Mesenteric fat pad (tissue), 1 donor: ENCODE measurements around the gene RPTOR. TPM values are rescaled to one million over a fixed set of nuclear protein-coding genes. Genes with fewer than 3 reads are reported as not detected.
"Not testable (repeated sequence)": the region's sequence is repeated elsewhere in the genome, so short reads cannot be mapped to it uniquely, and the experiment has no call there.

ENCODE experiments used
- DNase-seq: peaks from one replicate; pipeline ENCODE4 v3.0.0-alpha.2; 2020; ENCODE audit warnings: low spot score
- total RNA-seq: library from RNA; stranded (reverse); fragmentation: NEBNext Ultra II Directional; extraction: Animal tissue kit (Norgen Biotek cat#: 25700); gene quantifications from one replicate; pipeline ENCODE4 v1.2.1, GENCODE V29; 2021
- donor health status: DM: yes; HTN: yes; CAD: no.

Gene RPTOR
- total RNA-seq, 1 donor from 2014 or later = 31.6 TPM

DNA sequence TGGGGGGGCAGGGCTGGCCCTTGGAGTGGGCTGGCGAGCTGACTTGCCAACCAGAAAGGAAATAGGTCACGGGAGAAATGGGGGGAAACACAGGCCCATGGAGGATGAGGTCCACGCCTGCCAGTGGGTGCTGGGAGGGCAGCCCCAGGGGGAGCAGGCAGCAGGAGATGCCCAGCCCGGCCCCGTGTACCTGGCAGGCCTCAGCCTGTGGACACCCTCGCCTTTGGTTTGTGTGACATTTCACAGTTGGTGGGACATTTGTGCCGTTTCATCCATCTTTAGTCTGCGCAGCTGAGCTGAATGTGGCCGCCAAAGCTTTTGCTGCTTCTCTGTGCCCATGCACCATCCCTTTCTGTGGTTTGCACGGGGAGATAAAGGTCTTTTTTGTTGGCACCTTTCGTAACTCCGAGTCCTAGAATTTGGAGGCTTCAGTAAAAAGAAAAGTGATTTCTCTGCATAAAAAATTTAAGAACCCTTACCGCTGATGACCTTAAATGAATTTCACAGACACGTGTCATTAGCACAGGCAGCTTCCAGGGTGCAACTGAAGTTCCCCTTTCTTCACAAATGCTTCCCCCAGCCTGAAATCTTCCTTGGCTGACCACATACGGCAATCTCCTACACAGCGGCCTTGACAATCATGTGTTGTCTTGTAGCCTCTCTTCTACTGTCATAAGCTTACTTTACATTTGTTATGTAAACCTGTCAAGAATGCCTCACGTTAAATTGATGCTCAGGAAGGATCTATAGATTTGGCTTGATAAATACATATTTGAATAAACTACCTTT is 193.6 kb downstream of the RPTOR start:
- DNase-seq = no peak

- DNase-seq = no peak
Measured at GRCh38 chr17:80738987-80739730, 194.5 kb downstream of the RPTOR start.

- no peak for DNase-seq
Measured at GRCh38 chr17:80740141-80740540, 195.5 kb downstream of the RPTOR start.

GRCh38 chr17:80742091-80742490 is 197.5 kb downstream of the RPTOR start:
- no peak for DNase-seq

DNA sequence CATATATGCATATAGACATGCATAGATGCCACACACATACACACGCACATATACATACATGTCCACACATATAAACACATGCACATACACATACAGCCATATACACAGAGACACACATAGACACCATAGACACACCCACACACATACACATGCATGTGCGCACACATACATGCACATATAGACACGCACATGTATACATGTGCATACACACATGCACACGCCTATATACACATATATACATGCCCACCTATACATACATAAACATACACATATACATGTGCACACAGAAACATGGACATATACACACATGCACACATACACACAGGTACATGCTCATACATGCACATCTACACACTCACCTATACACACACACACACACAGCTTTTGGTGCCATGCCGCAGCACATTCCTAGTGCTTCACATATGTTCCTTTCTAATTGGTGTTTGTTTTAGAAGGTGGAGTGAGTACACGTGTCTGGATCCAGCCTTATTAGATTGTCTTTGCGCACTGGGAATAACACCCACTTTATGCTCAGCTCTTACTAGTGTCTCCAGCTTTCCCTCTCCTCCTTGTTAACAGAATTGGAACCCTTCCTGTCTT is 198.0 kb downstream of the RPTOR start:
- no peak for DNase-seq

DNA sequence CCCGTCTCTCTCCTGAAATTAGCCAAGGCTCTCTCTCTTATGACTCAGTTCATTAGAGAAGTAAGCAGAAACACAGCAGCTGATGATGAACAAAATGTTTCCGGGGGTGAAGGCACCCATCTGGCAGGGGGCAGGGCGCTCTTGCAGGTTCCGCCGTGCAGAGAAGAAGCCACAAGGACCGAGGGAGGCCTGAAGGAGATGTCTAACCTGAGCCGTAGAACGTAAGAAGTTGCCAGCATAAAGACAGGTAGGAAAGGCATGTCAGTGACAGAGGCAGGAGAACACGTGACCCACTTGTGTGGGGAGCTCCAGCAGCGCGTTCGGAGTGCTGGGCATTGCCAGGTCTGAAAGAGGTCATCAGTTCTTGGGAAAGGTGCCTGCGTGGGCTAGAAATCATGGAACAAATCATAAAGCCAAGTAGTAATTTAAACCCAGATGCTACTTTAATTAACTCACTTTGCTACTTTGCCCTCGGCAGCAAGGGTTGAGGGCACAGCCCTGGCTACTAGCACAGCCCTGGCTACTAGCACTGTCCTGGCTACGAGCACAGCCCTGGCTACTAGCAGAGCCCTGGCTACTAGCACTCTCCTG is 198.6 kb downstream of the RPTOR start:
- no peak for DNase-seq

- DNase-seq = not testable (repeated sequence)
Measured at GRCh38 chr17:80743973-80744372, 199.3 kb downstream of the RPTOR start.

DNA sequence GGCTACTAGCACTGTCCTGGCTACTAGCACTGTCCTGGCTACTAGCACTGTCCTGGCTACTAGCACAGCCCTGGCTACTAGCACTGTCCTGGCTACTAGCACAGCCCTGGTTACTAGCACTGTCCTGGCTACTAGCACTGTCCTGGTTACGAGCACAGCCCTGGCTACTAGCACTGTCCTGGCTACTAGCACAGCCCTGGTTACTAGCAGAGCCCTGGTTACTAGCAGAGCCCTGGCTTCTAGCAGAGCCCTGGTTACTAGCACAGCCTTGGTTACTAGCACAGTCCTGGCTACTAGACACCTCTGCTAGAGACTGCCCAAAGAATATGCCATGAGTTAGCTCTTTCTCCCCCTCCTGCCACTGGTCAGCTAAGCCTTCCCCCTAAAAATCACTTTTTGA is 200.1 kb downstream of the RPTOR start:
- DNase-seq = not testable (repeated sequence)

DNA sequence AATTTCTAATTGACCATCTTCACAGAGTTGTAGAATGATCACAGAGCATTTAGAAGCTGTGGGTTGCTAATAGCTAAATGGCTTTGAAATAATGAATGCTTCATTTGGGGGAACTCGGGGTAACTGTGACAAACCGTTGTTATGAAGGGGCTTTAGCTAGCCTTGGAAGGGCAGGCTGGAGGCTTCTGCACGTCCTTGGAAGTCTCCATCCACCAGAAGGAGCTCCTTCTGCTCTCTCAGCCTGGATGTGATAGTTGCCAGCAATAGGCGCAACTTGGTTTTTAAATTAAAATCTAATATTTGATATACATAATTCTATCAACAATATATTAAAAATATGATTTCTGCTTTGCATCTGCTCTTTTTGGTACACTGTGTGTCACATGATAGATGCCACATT is 200.5 kb downstream of the RPTOR start:
- no peak for DNase-seq

DNA sequence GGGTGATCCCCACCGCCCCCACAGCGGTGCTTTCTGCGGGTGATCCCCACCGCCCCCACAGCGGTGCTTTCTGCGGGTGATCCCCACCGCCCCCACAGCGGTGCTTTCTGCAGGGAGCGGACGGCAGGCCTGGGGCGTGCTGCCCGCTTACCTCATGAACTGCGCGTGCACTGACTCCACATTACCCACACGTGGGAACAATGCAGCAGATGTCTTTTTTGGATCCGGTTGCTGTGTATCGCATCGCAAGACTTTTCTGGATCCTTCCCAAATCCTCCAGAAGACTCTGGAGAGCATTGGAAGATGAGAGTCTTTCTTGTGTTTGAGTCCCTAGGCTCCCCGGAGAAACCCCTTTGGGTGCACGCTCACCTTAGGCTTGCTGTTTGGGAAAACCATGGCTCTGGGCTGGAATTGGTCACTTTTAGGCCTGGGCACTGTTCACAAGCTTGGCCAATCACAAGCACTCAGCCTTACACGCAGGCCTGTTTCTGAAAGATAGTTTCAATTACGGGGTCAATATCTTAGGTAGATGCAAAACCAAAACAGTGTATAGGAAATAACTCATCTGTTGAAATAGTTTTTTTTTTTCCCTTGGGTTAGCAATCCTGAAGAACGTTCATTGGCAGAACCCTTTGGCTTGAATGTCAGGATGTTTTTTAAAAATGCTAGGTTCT is 201.8 kb downstream of the RPTOR start:
- DNase-seq = no peak

GRCh38 chr17:80747469-80747868 is 202.8 kb downstream of the RPTOR start:
- DNase-seq = no peak

- peak; percentile 20 for DNase-seq
Measured at GRCh38 chr17:80749611-80750010, 205.0 kb downstream of the RPTOR start.

- DNase-seq = peak; percentile 86
Measured at GRCh38 chr17:80750263-80750662, 205.6 kb downstream of the RPTOR start.

- DNase-seq = peak; percentile 76
Measured at GRCh38 chr17:80751070-80751945, 206.7 kb downstream of the RPTOR start.

DNA sequence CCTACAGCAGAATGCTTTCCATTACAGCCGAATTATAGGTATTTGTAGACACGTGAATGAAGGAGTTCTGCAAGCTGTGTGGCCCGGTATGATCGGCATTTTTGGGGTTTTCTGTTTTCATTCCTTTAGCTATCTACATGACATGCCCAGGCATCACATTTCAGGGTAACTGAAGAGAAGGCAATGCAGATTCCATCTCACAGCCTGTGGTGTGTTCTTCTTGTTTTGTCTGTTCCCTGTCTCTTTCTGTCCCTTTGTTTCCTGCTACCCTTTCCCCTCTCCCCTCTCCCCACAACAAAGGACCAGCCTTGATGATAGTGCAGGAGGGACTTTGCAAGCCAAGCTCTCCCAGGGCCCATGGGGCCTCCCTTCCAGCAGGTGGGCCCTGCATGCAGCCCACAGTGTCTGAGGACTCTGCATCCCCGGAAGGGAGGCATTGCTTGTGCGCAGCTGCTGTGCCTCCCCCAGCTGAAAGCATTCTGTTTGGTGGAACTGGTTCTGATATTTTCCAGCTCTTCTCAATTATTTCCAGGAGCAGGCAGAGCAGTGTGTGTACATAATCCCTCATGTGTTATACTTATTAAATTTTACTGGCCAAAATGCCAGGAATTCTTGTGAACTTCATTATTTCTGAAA is 207.4 kb downstream of the RPTOR start:
- peak; percentile 53 for DNase-seq

GRCh38 chr17:80753685-80754345 is 209.2 kb downstream of the RPTOR start:
- peak; percentile 47 for DNase-seq

DNA sequence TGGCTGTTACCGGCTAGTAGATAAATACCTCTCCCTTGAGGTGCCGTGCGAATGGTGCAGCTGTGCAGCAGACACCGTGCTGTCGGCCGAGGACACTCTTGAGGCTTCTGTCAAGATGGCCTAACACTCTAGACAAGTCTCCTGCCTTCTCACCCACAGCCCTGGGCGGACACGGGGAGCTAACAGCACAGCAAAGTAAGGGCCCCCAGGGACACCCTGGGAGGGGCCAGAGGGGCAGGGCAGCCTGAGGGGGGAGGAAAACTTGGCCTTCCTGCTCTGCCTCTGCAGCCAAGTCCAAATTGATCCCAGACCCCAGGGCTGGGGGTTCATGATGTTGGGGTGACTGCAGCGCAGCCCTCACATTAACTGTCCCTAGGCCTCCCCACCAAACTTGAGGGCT is 210.2 kb downstream of the RPTOR start:
- peak; percentile 47 for DNase-seq

GRCh38 chr17:80755650-80756405 is 211.2 kb downstream of the RPTOR start:
- peak; percentile 4 for DNase-seq
